Measurements from ENCODE around the gene SLC25A23. TPM values are rescaled to one million over a fixed set of nuclear protein-coding genes. Genes with fewer than 3 reads are reported as not detected.

SLC25A23 gene
- total and polyA plus RNA-seq, 2 experiments from 2014 or later: 25.7 to 96.4 TPM

- H3K4me3 ChIP-seq: no peak overlapping the region
- Mint-ChIP-seq H3K4me3 (no peak overlapping the region), H3K27ac (no peak overlapping the region), H3K36me3 (ENCODE audit: low read depth) (peaks cover 8% of the 10 kb centered on the region), H3K9me3 (peaks cover 2% of the 10 kb centered on the region; the same call in 1 of the 3 replicates), H3K27me3 (ENCODE audit: insufficient read depth, low read depth, poor library complexity) (peaks cover 3% of the 10 kb centered on the region), H3K4me1 (no peaks in the 10 kb centered on the region)
- no peaks in the 10 kb centered on the region for H3K9me2 ChIP-seq (ENCODE audit: insufficient read depth)
- ATAC-seq (no peak), DNase-seq (ENCODE audit: low spot score) (no peak)
- H3K4me1 ChIP-seq (ENCODE audit: insufficient read depth): no peaks in the 10 kb centered on the region
- no peaks in the 10 kb centered on the region for H3K79me2 ChIP-seq (replicated peaks; ENCODE audit: insufficient read depth)
- H3K27ac ChIP-seq (ENCODE audit: low read depth): no peak overlapping the region
- TF ChIP-seq STAT1 (IDR thresholded peaks at IDR 0.05; ENCODE audit: unreplicated experiment) (no peak), POLR2AphosphoS5 (IDR thresholded peaks at IDR 0.05; ENCODE audit: low read depth) (no peak), JUNB (IDR thresholded peaks at IDR 0.05; ENCODE audit: unreplicated experiment) (no peak)
- no peaks in the 10 kb centered on the region; the same call in 1 of the 2 replicates for H4K20me1 ChIP-seq (replicated peaks; ENCODE audit: insufficient read depth)
- H3K4me2 ChIP-seq: no peak overlapping the region
- no peak overlapping the region for H2AFZ ChIP-seq
- H3F3A ChIP-seq (replicated peaks; ENCODE audit: low read depth): no peaks in the 10 kb centered on the region
- no peaks in the 10 kb centered on the region for H3K36me3 ChIP-seq (ENCODE audit: insufficient read depth)
- no peaks in the 10 kb centered on the region for H3K27me3 ChIP-seq (ENCODE audit: insufficient read depth)
Observed at GRCh38 chr19:6443986-6444385, 15.6 kb downstream of the SLC25A23 start.

- H3K4me1 Mint-ChIP-seq: no peaks in the 10 kb centered on the region
- no peak overlapping the region for H3K27ac Mint-ChIP-seq
- Histone ChIP-seq H3K27ac (ENCODE audit: low read depth) (no peak overlapping the region), H3K36me3 (ENCODE audit: insufficient read depth) (no peaks in the 10 kb centered on the region), H4K20me1 (replicated peaks; ENCODE audit: insufficient read depth) (no peaks in the 10 kb centered on the region; the same call in 1 of the 2 replicates), H3K4me2 (no peak overlapping the region), H3F3A (replicated peaks; ENCODE audit: low read depth) (no peaks in the 10 kb centered on the region), H2AFZ (no peak overlapping the region), H3K9me2 (ENCODE audit: insufficient read depth) (no peaks in the 10 kb centered on the region), H3K4me1 (ENCODE audit: insufficient read depth) (no peaks in the 10 kb centered on the region), H3K4me3 (no peak overlapping the region), H3K79me2 (replicated peaks; ENCODE audit: insufficient read depth) (no peaks in the 10 kb centered on the region), H3K27me3 (ENCODE audit: insufficient read depth) (no peaks in the 10 kb centered on the region)
- peaks cover 8% of the 10 kb centered on the region for H3K36me3 Mint-ChIP-seq (ENCODE audit: low read depth)
- no peak overlapping the region for H3K4me3 Mint-ChIP-seq
- TF ChIP-seq EZH2 (IDR thresholded peaks at IDR 0.05; ENCODE audit: low read depth, unreplicated experiment): no peak
- TF ChIP-seq STAT1 (IDR thresholded peaks at IDR 0.05; ENCODE audit: unreplicated experiment): no peak
- TF ChIP-seq POLR2AphosphoS5 (IDR thresholded peaks at IDR 0.05; ENCODE audit: low read depth): no peak
- no peak for TF ChIP-seq NANOG (IDR thresholded peaks at IDR 0.05; ENCODE audit: borderline replicate concordance)
- TF ChIP-seq REST (IDR thresholded peaks at IDR 0.05; ENCODE audit: unreplicated experiment): no peak
- no peak for TF ChIP-seq JUNB (IDR thresholded peaks at IDR 0.05; ENCODE audit: unreplicated experiment)
- TF ChIP-seq ZNF114 (CRISPR knock-in tag; IDR thresholded peaks at IDR 0.05): no peak
- TF ChIP-seq EZH2phosphoT487 (IDR thresholded peaks at IDR 0.05; ENCODE audit: unreplicated experiment): no peak
- H3K9me3 Mint-ChIP-seq: peaks cover 2% of the 10 kb centered on the region; the same call in 1 of the 3 replicates
- DNase-seq (ENCODE audit: low spot score) (no peak), ATAC-seq (no peak)
- H3K27me3 Mint-ChIP-seq (ENCODE audit: insufficient read depth, low read depth, poor library complexity): peaks cover 3% of the 10 kb centered on the region
Observed at GRCh38 chr19:6442087-6442688, 17.4 kb downstream of the SLC25A23 start.
